Spleen (tissue), 7 donors: Measurements from ENCODE around the gene GLDC.

Experiments used
- POLR2A ChIP-seq, 3 donors: fragments of 450-650 bp; IDR thresholded peaks; one replicate each; pipeline ENCODE4 v1.5.1; 2017; ENCODE audit warnings: antibody characterized with exemption in 3 of 3, mild to moderate bottlenecking in 1 of 3
- TF ChIP-seq, protein P1 (sequence below), 11 experiments: fragments of 200-600 bp in 7 of 11; fragments of 450-650 bp in 4 of 11; sonication (generic) in 4 of 11; IDR thresholded peaks in 8 of 11; conservative IDR thresholded peaks in 3 of 11; 1 replicate in 7 of 11; 2 replicates in 4 of 11; pipeline versions ENCODE4 v1.4.0 to v1.8.0; 2016 to 2021; ENCODE audit warnings: antibody characterized with exemption in 11 of 11, inconsistent platforms in 4 of 11, mild to moderate bottlenecking in 1 of 11
- donor health status: DM: no; HTN: no; CAD: no; lungs with moderate emphysema.
- donor health status: DM: no; HTN: no; CAD: no.
- donor health status: DM: no; HTN: no; CAD: no.

DNA sequence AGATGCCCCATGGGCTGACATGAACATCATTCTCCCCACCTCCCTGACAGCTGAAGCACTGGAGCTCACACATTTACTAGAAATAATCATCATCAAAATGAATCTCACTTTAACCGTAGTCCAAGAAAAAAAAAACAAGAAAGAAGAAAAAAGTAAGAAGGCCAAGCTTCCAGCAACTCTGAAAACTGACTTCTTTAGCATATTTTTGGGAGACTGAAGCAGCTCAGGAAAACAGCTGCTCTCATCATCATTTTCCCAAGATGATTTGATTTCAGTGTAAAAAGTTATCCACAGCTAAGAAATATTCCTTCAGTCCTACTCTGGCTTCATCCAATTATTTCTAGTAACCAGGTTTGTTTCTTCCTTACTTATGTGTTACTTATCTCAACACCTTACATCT is 91.7 kb downstream of the GLDC start:
- no peak for TF ChIP-seq POLR2A (IDR thresholded peaks at IDR 0.05)
- TF ChIP-seq, protein P1, sequence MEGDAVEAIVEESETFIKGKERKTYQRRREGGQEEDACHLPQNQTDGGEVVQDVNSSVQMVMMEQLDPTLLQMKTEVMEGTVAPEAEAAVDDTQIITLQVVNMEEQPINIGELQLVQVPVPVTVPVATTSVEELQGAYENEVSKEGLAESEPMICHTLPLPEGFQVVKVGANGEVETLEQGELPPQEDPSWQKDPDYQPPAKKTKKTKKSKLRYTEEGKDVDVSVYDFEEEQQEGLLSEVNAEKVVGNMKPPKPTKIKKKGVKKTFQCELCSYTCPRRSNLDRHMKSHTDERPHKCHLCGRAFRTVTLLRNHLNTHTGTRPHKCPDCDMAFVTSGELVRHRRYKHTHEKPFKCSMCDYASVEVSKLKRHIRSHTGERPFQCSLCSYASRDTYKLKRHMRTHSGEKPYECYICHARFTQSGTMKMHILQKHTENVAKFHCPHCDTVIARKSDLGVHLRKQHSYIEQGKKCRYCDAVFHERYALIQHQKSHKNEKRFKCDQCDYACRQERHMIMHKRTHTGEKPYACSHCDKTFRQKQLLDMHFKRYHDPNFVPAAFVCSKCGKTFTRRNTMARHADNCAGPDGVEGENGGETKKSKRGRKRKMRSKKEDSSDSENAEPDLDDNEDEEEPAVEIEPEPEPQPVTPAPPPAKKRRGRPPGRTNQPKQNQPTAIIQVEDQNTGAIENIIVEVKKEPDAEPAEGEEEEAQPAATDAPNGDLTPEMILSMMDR (IDR thresholded peaks at IDR 0.05 in 8 of 11, conservative IDR thresholded peaks at IDR 0.05 in 3 of 11) = no peak
